Measurements from ENCODE around the gene LRP4. TPM values are rescaled to one million over a fixed set of nuclear protein-coding genes. Genes with fewer than 3 reads are reported as not detected.
A peak's percentile ranks its signal among the peaks of the same experiment; 100 is the strongest.

The LRP4 gene
- total RNA-seq, 1 experiment from 2014 or later = 11.6 TPM

- Histone ChIP-seq H3K9me3 (ENCODE audit: control insufficient read depth, low read depth, low read length) (no peaks in the 10 kb centered on the region), H3K9ac (ENCODE audit: extremely low read depth, insufficient read length, low read length) (peak overlapping the region; percentile 50), H2AFZ (ENCODE audit: low read length) (no peak overlapping the region), H3T11ph (ENCODE audit: low read length) (no peak overlapping the region), H3K27ac (ENCODE audit: insufficient read length, low read depth, low read length) (no peak overlapping the region), H2AK5ac (ENCODE audit: insufficient read length, low read length) (no peak overlapping the region), H4K20me1 (ENCODE audit: control insufficient read depth, insufficient read depth, insufficient read length) (no peaks in the 10 kb centered on the region), H3K4ac (ENCODE audit: low read depth, low read length) (no peak overlapping the region), H3K14ac (ENCODE audit: insufficient read depth, low read length) (no peak overlapping the region), H3K56ac (ENCODE audit: insufficient read length, low read depth, low read length) (no peak overlapping the region), H3K23me2 (ENCODE audit: insufficient read length, low read depth, low read length, poor library complexity, severe bottlenecking) (no peaks in the 10 kb centered on the region), H2BK15ac (ENCODE audit: low read depth, low read length) (no peak overlapping the region), H4K5ac (ENCODE audit: insufficient read length, low read depth, low read length) (no peak overlapping the region), H2BK12ac (ENCODE audit: insufficient read length, low read depth, low read length) (no peak overlapping the region), H3K4me1 (ENCODE audit: insufficient read depth, low read length) (peaks cover 3% of the 10 kb centered on the region; the same call in 1 of the 2 replicates), H2BK5ac (ENCODE audit: insufficient read length, low read length) (no peak overlapping the region), H3K79me2 (ENCODE audit: insufficient read depth, low read length) (peaks cover 46% of the 10 kb centered on the region; the same call in 1 of the 2 replicates), H3K27me3 (ENCODE audit: insufficient read depth, low read length) (no peaks in the 10 kb centered on the region), H3K4me2 (ENCODE audit: insufficient read depth, insufficient read length, low read length) (peak overlapping the region; percentile 35), H4K91ac (ENCODE audit: insufficient read length, low read depth, low read length) (no peak overlapping the region), H2BK20ac (ENCODE audit: low read depth, low read length, poor library complexity, severe bottlenecking) (no peak overlapping the region), H3K23ac (ENCODE audit: insufficient read length, low read depth, low read length) (no peak overlapping the region), H2BK120ac (ENCODE audit: low read depth, low read length, poor library complexity, severe bottlenecking) (no peak overlapping the region), H4K8ac (replicated peaks; ENCODE audit: insufficient read length, low read depth, low read length) (no peak overlapping the region), H3K18ac (ENCODE audit: insufficient read length, low read depth, low read length) (no peak overlapping the region), H3K79me1 (ENCODE audit: insufficient read depth, low read depth, low read length, poor library complexity, severe bottlenecking) (peaks cover 21% of the 10 kb centered on the region)
- Mint-ChIP-seq H3K27me3 (ENCODE audit: low read depth) (no peaks in the 10 kb centered on the region), H3K4me1 (peaks cover 30 to 33% of the 10 kb centered on the region in 2 experiments), H3K27ac (peak overlapping the region in 2 of 3 experiments; percentile 3 to 79; a peak in 4 of 7 replicates), H3K4me3 (no peak overlapping the region), H3K36me3 (ENCODE audit: insufficient read depth in 1 of 3, low read depth in 3 of 3) (peaks cover 0 to 6% (median 3%) of the 10 kb centered on the region in 3 experiments; a peak in 3 of 7 replicates), H3K9me3 (no peaks in the 10 kb centered on the region)
- no peak for TF ChIP-seq CTCF (conservative IDR thresholded peaks at IDR 0.05)
- no CpG with 5 or more reads among the region's 3 CpGs for WGBS (ENCODE audit: extremely low coverage, insufficient read length, low lambda C conversion rate)
- DNase-seq = no peak
These were observed 82.5 kb downstream of the LRP4 start for GRCh38 chr11:46835897-46836296.
